ENCODE data around the gene GAREM1. TPM values are rescaled to one million over a fixed set of nuclear protein-coding genes. Genes with fewer than 3 reads are reported as not detected.

The GAREM1 gene
- total and polyA plus RNA-seq, 9 of the 15 experiments (the other 6 are each of a cell fraction or from before 2014, with no cell fraction given): 0.03 to 0.33 (median 0.07) TPM; not detected in 1

- TF ChIP-seq ZNF395 (CRISPR knock-in tag; IDR thresholded peaks at IDR 0.05) (no peak), NFIX (CRISPR knock-in tag; IDR thresholded peaks at IDR 0.05; ENCODE audit: low read depth) (no peak), SMARCE1 (IDR thresholded peaks at IDR 0.05) (no peak), MEIS2 (IDR thresholded peaks at IDR 0.05; ENCODE audit: partially characterized antibody) (no peak)
These were observed 33.4 kb downstream of the GAREM1 start (continued) for GRCh38 chr18:32437100-32437834.

GRCh38 chr18:32435631-32436500 lies 34.8 kb downstream of the GAREM1 start:
- BruUV-seq (replicated peaks): no TSS peak
- H4K20me1 ChIP-seq (replicated peaks; ENCODE audit: control insufficient read depth, insufficient read depth, low read length): no peaks in the 10 kb centered on the region
- ChIA-PET CTCF (ENCODE audit: low intra/inter-chr PET ratio) (no interaction called here), POLR2A (no interaction called here)
- ATAC-seq (no peak), DNase-seq (ENCODE audit: extremely low read depth in 1 of 4, low spot score in 3 of 4) (no peak), FAIRE-seq (no peak)
- H3K27me3 ChIP-seq (ENCODE audit: control insufficient read depth in 2 of 2, insufficient read depth in 2 of 2, low read length in 2 of 2): no peaks in the 10 kb centered on the region
- H3K9ac ChIP-seq (ENCODE audit: insufficient read depth in 1 of 2, low read depth in 2 of 2, low read length in 2 of 2): no peak overlapping the region
- intact Hi-C loops (cut with micrococcal nuclease) (no loop called here), in situ Hi-C loops (cut with MboI) (no loop called here)
- H3K4me3 ChIP-seq: no peak overlapping the region
- no peaks in the 10 kb centered on the region for H3K79me2 ChIP-seq (ENCODE audit: control insufficient read depth, insufficient read depth, low read length)
- no peak overlapping the region for H3K27ac ChIP-seq (ENCODE audit: extremely low read depth, low read depth, low read length)
- 3% methylated on average over 5 of the region's 5 CpGs for WGBS (ENCODE audit: insufficient coverage, low coverage, missing lambda C conversion rate)
- H3K9me1 ChIP-seq (ENCODE audit: control insufficient read depth, insufficient read depth, low read length): no peaks in the 10 kb centered on the region
- H3K9me3 ChIP-seq (replicated peaks; ENCODE audit: control insufficient read depth, insufficient read depth, low read depth, low read length): no peaks in the 10 kb centered on the region
- no peak overlapping the region for H3K4me2 ChIP-seq (ENCODE audit: insufficient read depth, low read length)
- no peak overlapping the region for H2AFZ ChIP-seq (ENCODE audit: low read depth, low read length)
- no peaks in the 10 kb centered on the region for H3K4me1 ChIP-seq (replicated peaks in 1 of 2; ENCODE audit: control insufficient read depth in 2 of 2, insufficient read depth in 2 of 2, low read length in 2 of 2)
- no peaks in the 10 kb centered on the region for H3K36me3 ChIP-seq (ENCODE audit: control insufficient read depth, insufficient read depth, low read length)
- TF ChIP-seq NR0B1 (IDR thresholded peaks at IDR 0.05; ENCODE audit: partially characterized antibody): no peak
- TF ChIP-seq TCF15 (CRISPR knock-in tag; IDR thresholded peaks at IDR 0.05): no peak
- TF ChIP-seq POLR2G (IDR thresholded peaks at IDR 0.05; ENCODE audit: low read depth, low read length): no peak
- TF ChIP-seq MTF1 (CRISPR knock-in tag; IDR thresholded peaks at IDR 0.05; ENCODE audit: borderline replicate concordance): no peak
- TF ChIP-seq ZNF395 (CRISPR knock-in tag; IDR thresholded peaks at IDR 0.05): no peak
- TF ChIP-seq PHF8 (IDR thresholded peaks at IDR 0.05; ENCODE audit: borderline replicate concordance, low read length): no peak
- TF ChIP-seq SETDB1 (IDR thresholded peaks at IDR 0.05; ENCODE audit: low read length): no peak
- TF ChIP-seq TARDBP (IDR thresholded peaks at IDR 0.05): no peak
- TF ChIP-seq MED1 (CRISPR knock-in tag; IDR thresholded peaks at IDR 0.05; ENCODE audit: borderline replicate concordance): no peak
